K562 (cell line): ENCODE measurements around the gene FCGR2B. TPM values are rescaled to one million over a fixed set of nuclear protein-coding genes. Genes with fewer than 3 reads are reported as not detected.

Experiments used
- FOSL1 ChIP-seq: fragments of 200-800 bp; sonication (Bioruptor generic); conservative IDR thresholded peaks from 2 replicates; pipeline ENCODE4 v1.6.1; 2016; ENCODE audit warnings: missing genetic modification characterization, missing compliant biosample characterization
- GATAD2B ChIP-seq: fragments of 450-650 bp; IDR thresholded peaks from 2 replicates; pipeline ENCODE4 v1.6.1; 2017; ENCODE audit warnings: mild to moderate bottlenecking, borderline replicate concordance
- JUND ChIP-seq, 2 experiments: IDR thresholded peaks; 2 replicates in 1 of 2; 3 replicates in 1 of 2; pipeline ENCODE4 v1.6.1; 2011; ENCODE audit warnings: borderline replicate concordance in 2 of 2, low read depth in 2 of 2, low read length in 2 of 2, improper control_type of control experiment in 1 of 2, missing biosample characterization in 1 of 2, missing genetic modification characterization in 1 of 2, missing genetic modification reagents in 1 of 2
- L3MBTL2 ChIP-seq: fragments of 450-650 bp; IDR thresholded peaks from 2 replicates; pipeline ENCODE4 v1.6.1; 2016; ENCODE audit warnings: mild to moderate bottlenecking, moderate library complexity
- POLR2A ChIP-seq: fragments of 450-650 bp; conservative IDR thresholded peaks from 2 replicates; pipeline ENCODE4 v1.6.1; 2016
- RB1 ChIP-seq: fragments of 450-650 bp; IDR thresholded peaks from 2 replicates; pipeline ENCODE4 v1.6.1; 2017; ENCODE audit warnings: low read depth, mild to moderate bottlenecking
- SIX5 ChIP-seq, 2 experiments: IDR thresholded peaks; 2 replicates each; pipeline ENCODE4 v1.6.1; 2011; ENCODE audit warnings: low read length in 2 of 2, borderline replicate concordance in 1 of 2, low read depth in 1 of 2, mild to moderate bottlenecking in 1 of 2, moderate library complexity in 1 of 2; ENCODE audit not compliant: insufficient read depth in 1 of 2
- SMARCA4 ChIP-seq: fragments of 450-650 bp; IDR thresholded peaks from 2 replicates; pipeline ENCODE4 v1.6.1; 2016
- SP1 ChIP-seq: sonication (generic); formaldehyde crosslinking; IDR thresholded peaks from 2 replicates; pipeline ENCODE4 v1.8.1; 2022; ENCODE audit warnings: mild to moderate bottlenecking, missing genetic modification reagents
- TAF9B ChIP-seq: fragments of 450-650 bp; IDR thresholded peaks from 2 replicates; pipeline ENCODE4 v1.6.1; 2018; ENCODE audit warnings: mild to moderate bottlenecking; ENCODE audit not compliant: partially characterized antibody
- TARDBP ChIP-seq: fragments of 450-650 bp; IDR thresholded peaks from 2 replicates; pipeline ENCODE4 v1.6.1; 2016
- U2AF1 ChIP-seq: fragments of 200-400 bp; formaldehyde crosslinking; optimal IDR thresholded peaks from 2 replicates; pipeline ENCODE3; 2017; ENCODE audit warnings: mild to moderate bottlenecking, low read depth, low read length, moderate library complexity
- ZNF124 ChIP-seq: sonication (generic); formaldehyde crosslinking; IDR thresholded peaks from 2 replicates; pipeline ENCODE4 v1.8.1; 2022; ENCODE audit warnings: missing genetic modification reagents
- polyA plus RNA-seq, 8 experiments: library from polyadenylated mRNA; depleted of rRNA in 4 of 8; stranded (reverse) in 5 of 8; unstranded in 3 of 8; fragments of >200 nt; fragmentation: Nextera tagmentation in 2 of 8; fragmentation: Illumina TruSeq in 1 of 8; extraction: Ambion mirVana in 2 of 8; extraction: Trizol in 1 of 8; gene quantifications; 2 replicates each; pipeline versions ENCODE4 v1.2.1 to v1.2.3, GENCODE V29; 2011 to 2014; ENCODE audit warnings: inconsistent platforms in 1 of 8, missing spikeins in 1 of 8
- total RNA-seq, 7 experiments: library from RNA; depleted of rRNA in 6 of 7; stranded (reverse); fragments of >200 nt in 6 of 7; fragmentation: Illumina TruSeq in 2 of 7; extraction: Trizol in 2 of 7; gene quantifications; 2 replicates each; pipeline versions ENCODE4 v1.2.1 to v1.2.3, GENCODE V29; 2011 to 2021; ENCODE audit warnings: low replicate concordance in 1 of 7
- TF ChIP-seq, protein P1 (sequence below): sonication (generic); formaldehyde crosslinking; IDR thresholded peaks from 2 replicates; pipeline ENCODE4 v1.8.1; 2023; ENCODE audit warnings: missing genetic modification reagents, mild to moderate bottlenecking, borderline replicate concordance
- TF ChIP-seq, protein P2 (sequence below): fragments of 250-450 bp; sonication (Bioruptor Pico); IDR thresholded peaks from 2 replicates; pipeline ENCODE4 v1.4.0; 2020; ENCODE audit warnings: mild to moderate bottlenecking, moderate library complexity
- TF ChIP-seq, protein P3 (sequence below): fragments of 450-650 bp; formaldehyde crosslinking; IDR thresholded peaks from 2 replicates; pipeline ENCODE4 v1.4.0; 2020; ENCODE audit warnings: mild to moderate bottlenecking
- TF ChIP-seq, protein P4 (sequence below), 2 experiments: fragments of 250-450 bp in 1 of 2; fragments of 450-650 bp in 1 of 2; sonication (Bioruptor Pico) in 1 of 2; IDR thresholded peaks; 2 replicates each; pipeline versions ENCODE4 v1.6.1 to v1.8.0; 2016 to 2021; ENCODE audit warnings: mild to moderate bottlenecking in 2 of 2, moderate library complexity in 2 of 2, missing compliant biosample characterization in 1 of 2, missing genetic modification characterization in 1 of 2

The FCGR2B gene
- total and polyA plus RNA-seq, 9 of the 15 experiments (the other 6 are each of a cell fraction or from before 2014, with no cell fraction given) = 1.7 to 8.9 (median 3.9) TPM

DNA sequence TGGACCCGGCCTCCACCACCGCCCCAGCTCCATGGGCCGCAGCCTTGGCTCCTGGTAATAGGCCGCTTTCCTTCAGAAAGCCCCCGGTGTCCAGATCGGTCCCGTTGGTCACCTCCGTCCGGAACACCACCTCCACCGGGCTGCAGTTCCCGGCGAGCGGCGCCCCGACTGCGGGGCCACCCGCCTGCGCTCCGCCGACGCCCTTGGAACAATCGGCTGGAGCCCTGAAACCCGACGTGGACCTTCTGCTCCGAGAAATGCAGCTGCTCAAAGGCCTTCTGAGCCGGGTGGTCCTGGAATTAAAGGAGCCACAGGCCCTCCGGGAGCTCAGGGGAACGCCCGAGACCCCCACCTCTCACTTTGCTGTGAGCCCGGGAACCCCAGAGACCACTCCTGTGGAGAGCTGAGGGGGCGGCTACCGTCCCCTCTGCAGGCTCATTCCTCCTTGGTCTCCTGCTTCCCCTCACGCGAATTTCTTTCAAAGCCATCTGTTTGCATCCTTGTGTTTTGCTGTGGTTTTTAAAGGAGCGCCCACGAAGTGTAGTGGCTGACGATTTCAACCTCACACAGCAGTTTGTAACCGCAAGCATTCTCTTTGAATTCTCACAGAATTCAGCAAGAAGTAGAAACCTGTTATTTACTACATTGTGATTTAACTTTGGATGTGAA is 64.4 kb downstream of the FCGR2B start (continued):
- TF ChIP-seq, protein P1, sequence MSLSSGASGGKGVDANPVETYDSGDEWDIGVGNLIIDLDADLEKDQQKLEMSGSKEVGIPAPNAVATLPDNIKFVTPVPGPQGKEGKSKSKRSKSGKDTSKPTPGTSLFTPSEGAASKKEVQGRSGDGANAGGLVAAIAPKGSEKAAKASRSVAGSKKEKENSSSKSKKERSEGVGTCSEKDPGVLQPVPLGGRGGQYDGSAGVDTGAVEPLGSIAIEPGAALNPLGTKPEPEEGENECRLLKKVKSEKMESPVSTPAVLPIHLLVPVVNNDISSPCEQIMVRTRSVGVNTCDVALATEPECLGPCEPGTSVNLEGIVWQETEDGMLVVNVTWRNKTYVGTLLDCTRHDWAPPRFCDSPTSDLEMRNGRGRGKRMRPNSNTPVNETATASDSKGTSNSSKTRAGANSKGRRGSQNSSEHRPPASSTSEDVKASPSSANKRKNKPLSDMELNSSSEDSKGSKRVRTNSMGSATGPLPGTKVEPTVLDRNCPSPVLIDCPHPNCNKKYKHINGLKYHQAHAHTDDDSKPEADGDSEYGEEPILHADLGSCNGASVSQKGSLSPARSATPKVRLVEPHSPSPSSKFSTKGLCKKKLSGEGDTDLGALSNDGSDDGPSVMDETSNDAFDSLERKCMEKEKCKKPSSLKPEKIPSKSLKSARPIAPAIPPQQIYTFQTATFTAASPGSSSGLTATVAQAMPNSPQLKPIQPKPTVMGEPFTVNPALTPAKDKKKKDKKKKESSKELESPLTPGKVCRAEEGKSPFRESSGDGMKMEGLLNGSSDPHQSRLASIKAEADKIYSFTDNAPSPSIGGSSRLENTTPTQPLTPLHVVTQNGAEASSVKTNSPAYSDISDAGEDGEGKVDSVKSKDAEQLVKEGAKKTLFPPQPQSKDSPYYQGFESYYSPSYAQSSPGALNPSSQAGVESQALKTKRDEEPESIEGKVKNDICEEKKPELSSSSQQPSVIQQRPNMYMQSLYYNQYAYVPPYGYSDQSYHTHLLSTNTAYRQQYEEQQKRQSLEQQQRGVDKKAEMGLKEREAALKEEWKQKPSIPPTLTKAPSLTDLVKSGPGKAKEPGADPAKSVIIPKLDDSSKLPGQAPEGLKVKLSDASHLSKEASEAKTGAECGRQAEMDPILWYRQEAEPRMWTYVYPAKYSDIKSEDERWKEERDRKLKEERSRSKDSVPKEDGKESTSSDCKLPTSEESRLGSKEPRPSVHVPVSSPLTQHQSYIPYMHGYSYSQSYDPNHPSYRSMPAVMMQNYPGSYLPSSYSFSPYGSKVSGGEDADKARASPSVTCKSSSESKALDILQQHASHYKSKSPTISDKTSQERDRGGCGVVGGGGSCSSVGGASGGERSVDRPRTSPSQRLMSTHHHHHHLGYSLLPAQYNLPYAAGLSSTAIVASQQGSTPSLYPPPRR (CRISPR knock-in tag) = no peak
- TF ChIP-seq TAF9B (peak; percentile 65), ZNF124 (CRISPR knock-in tag) (no peak), TARDBP (no peak), U2AF1 (no peak), FOSL1 (tag) (peak; percentile 31; the same call in 1 of the 2 replicates), RB1 (0 out of 2 replicates have a peak, but pooled peaks have one; percentile 6), POLR2A (peak; percentile 85), GATAD2B (0 out of 2 replicates have a peak, but pooled peaks have one; percentile 22), JUND (IDR thresholded peaks at IDR 0.05; ENCODE audit: borderline replicate concordance, low read depth, low read length) (no peak), JUND (tag; IDR thresholded peaks at IDR 0.05; ENCODE audit: borderline replicate concordance, low read depth, low read length) (no peak), SP1 (CRISPR knock-in tag) (peak; percentile 17; the same call in 1 of the 2 replicates), SIX5 (IDR thresholded peaks at IDR 0.05; ENCODE audit: borderline replicate concordance in 1 of 2, insufficient read depth in 1 of 2, low read depth in 1 of 2, low read length in 2 of 2) (no peak), L3MBTL2 (peak; percentile 51), SMARCA4 (peak; percentile 36; the same call in 1 of the 2 replicates)
- TF ChIP-seq, protein P2, sequence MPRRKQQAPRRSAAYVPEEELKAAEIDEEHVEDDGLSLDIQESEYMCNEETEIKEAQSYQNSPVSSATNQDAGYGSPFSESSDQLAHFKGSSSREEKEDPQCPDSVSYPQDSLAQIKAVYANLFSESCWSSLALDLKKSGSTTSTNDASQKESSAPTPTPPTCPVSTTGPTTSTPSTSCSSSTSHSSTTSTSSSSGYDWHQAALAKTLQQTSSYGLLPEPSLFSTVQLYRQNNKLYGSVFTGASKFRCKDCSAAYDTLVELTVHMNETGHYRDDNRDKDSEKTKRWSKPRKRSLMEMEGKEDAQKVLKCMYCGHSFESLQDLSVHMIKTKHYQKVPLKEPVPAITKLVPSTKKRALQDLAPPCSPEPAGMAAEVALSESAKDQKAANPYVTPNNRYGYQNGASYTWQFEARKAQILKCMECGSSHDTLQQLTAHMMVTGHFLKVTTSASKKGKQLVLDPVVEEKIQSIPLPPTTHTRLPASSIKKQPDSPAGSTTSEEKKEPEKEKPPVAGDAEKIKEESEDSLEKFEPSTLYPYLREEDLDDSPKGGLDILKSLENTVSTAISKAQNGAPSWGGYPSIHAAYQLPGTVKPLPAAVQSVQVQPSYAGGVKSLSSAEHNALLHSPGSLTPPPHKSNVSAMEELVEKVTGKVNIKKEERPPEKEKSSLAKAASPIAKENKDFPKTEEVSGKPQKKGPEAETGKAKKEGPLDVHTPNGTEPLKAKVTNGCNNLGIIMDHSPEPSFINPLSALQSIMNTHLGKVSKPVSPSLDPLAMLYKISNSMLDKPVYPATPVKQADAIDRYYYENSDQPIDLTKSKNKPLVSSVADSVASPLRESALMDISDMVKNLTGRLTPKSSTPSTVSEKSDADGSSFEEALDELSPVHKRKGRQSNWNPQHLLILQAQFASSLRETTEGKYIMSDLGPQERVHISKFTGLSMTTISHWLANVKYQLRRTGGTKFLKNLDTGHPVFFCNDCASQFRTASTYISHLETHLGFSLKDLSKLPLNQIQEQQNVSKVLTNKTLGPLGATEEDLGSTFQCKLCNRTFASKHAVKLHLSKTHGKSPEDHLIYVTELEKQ (CRISPR knock-in tag) = no peak
- TF ChIP-seq, protein P3, sequence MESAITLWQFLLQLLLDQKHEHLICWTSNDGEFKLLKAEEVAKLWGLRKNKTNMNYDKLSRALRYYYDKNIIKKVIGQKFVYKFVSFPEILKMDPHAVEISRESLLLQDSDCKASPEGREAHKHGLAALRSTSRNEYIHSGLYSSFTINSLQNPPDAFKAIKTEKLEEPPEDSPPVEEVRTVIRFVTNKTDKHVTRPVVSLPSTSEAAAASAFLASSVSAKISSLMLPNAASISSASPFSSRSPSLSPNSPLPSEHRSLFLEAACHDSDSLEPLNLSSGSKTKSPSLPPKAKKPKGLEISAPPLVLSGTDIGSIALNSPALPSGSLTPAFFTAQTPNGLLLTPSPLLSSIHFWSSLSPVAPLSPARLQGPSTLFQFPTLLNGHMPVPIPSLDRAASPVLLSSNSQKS = no peak
- TF ChIP-seq, protein P4, sequence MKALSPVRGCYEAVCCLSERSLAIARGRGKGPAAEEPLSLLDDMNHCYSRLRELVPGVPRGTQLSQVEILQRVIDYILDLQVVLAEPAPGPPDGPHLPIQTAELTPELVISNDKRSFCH (CRISPR knock-in tag; IDR thresholded peaks at IDR 0.05) = no peak
- TF ChIP-seq, protein P4 (tag; IDR thresholded peaks at IDR 0.05) = peak; percentile 44; the same call in 1 of the 2 replicates
